ENCODE measurements around the gene CPLANE2.
"Not testable (repeated sequence)": the region's sequence is repeated elsewhere in the genome, so short reads cannot be mapped to it uniquely, and the experiment has no call there.

The CPLANE2 gene

GRCh38 chr1:16236511-16237342 is at the start of gene CPLANE2:
CPLANE2 (minus strand) TSS chr1:16237183; CDS start chr1:16236742, 441 bp downstream.
- peak in 50 of 51 donors; percentile 44 to 91 (median 80) for DNase-seq

- no peak for DNase-seq
These were observed 49.1 kb upstream of the CPLANE2 start for GRCh38 chr1:16286122-16286521.

- DNase-seq: no peak
These were observed 44.8 kb upstream of the CPLANE2 start for GRCh38 chr1:16281765-16282164.

DNA sequence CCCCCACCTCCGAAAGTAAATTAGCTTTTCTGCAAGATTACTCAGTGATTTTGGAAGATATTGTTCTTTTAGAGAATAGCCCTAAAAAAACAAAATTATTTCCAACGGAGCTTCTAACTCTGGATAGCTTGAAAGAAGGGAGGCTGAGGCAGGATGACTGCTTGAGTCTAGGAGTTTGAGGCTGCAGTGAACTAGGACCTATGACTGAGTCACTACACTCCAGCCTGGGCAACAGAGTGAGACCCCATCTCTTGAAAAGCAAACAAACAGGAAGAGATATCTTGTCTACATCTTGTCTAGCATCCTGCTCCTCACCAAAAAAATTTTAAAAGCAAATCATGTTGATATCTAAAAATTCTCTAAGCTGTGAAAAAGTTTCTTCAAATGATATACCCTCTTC is 42.2 kb upstream of the CPLANE2 start:
- DNase-seq: no peak

- no peak for DNase-seq
These were observed 39.5 kb upstream of the CPLANE2 start for GRCh38 chr1:16276302-16277030.

- DNase-seq: no peak
These were observed 38.6 kb upstream of the CPLANE2 start for GRCh38 chr1:16275591-16275990.

DNA sequence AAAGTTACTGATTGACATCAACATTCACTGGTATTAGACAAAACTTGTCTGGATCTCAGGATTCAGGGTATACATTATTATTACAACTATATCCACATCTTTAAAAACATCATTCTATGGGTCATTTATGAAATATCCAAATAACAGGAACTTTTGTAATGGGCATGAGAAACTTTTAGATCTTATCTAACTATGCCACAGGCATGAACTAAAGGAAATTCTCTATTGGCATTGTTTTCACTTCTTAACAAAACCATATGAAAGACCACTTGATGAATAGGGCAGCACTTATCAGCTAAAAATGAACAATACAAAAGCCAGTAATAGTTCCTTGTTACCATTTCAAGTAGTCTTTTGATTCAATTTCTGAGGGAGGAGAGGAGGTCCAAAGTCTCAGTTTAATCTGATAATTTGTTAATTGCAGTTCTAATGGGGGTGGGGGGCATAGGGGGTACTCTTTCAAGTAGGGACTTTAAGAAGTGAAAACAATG is 30.8 kb upstream of the CPLANE2 start:
- no peak for DNase-seq

DNA sequence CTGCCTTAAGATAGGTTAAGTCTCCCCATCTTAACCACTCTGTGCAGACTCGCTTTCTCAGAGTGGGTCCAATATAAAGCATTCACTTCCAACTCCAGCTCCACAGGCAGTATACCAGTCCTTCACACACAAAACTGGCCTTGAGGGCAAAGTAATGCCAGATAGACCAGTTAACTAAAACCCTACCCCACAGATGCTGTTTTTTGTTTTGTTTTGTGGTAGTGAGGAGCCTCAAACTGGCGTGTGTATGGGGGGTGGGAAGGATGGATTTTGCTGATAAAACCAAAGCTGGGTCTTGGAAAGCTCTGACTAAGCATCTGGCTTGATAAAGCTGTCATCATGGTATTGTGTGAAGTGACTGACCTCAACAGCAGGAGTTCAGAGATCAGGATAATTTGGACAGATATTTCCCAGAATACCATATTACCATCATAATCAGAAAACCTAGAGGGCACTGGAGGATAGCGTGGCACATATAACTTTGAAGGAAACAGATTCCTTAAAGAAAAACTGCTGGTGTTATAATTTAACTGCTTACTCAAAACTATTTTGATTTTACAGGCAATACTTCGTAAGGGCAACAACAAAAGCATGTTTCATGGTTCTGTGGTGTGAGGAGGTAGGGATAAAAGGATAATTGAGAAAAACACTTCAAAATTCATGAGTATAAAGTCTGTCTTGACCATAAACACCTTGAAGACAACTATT is 29.6 kb upstream of the CPLANE2 start:
- no peak for DNase-seq

- no peak for DNase-seq
These were observed 25.1 kb upstream of the CPLANE2 start for GRCh38 chr1:16262067-16262466.

DNA sequence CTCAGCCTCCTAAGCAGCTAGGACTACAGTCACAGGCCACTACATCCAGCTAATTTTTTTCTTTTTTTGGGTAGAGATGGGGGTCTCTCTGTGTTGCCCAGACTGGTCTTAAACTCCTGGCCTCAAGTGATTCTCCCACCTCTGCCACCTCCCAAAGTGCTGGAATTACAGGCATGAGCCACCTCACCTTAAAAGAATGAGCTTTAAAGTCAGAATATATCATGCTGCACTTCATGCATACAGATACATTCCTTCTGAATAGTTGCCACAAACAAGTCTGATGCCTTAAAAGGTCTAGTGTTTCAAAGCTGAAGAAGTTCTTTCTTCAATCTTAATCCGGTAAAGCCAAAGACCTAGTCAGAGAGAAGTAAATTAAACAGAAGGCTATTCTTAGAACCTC is 23.8 kb upstream of the CPLANE2 start:
- no peak for DNase-seq

GRCh38 chr1:16258591-16259135 is 21.7 kb upstream of the CPLANE2 start:
- DNase-seq: no peak

DNA sequence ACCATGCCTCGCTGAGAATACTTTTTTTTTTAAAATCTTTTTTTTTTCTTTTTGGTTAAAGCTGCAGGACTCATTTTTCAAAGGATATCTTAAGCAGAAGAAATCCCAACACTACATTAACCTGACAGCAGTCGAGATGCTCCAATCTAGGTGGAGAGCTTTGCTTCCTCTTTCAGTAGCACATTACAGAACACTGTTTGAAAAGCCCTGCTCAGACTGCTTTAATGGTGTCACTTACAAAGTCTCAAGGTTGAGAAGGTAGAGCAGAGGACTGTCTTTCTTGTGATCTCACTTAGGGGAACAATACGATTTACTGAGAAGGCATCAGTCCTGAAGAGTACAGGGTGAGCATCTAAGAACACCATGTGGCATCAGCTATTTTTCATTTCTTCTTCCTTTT is 21.0 kb upstream of the CPLANE2 start:
- no peak for DNase-seq

- DNase-seq: not testable (repeated sequence)
These were observed 20.6 kb upstream of the CPLANE2 start for GRCh38 chr1:16257556-16257955.

GRCh38 chr1:16256478-16256877 is 19.5 kb upstream of the CPLANE2 start:
- no peak for DNase-seq

GRCh38 chr1:16254263-16254928 is 17.4 kb upstream of the CPLANE2 start:
- no peak for DNase-seq

DNA sequence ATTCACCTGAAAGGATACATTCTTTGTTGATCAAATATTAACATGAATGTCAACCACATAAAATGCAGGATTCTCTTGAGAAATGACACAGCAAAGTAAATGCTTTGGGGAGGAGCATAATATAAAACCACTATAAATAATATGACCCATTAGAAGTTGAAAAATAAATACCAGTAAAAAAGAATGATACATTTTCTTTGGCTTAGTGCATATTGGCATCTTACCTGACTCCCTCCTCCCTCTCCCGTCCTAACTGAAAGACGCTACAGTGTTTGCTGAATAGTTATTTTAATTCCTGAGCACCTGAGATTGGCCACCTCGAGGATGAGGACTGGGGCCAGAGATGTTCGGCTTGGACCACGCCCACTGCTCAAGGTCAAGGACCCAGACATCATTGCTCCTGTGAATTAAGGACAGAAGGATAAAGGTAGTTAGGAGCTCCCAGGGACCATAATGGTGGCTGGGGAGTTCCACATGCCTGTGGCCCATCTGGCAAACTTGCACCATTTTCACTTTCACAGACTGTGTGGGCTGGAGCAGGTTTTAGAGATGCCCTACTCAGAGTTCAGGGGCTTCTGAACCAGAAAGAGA is 16.4 kb upstream of the CPLANE2 start:
- DNase-seq: no peak

- no peak for DNase-seq
These were observed 15.9 kb upstream of the CPLANE2 start for GRCh38 chr1:16252912-16253311.

DNA sequence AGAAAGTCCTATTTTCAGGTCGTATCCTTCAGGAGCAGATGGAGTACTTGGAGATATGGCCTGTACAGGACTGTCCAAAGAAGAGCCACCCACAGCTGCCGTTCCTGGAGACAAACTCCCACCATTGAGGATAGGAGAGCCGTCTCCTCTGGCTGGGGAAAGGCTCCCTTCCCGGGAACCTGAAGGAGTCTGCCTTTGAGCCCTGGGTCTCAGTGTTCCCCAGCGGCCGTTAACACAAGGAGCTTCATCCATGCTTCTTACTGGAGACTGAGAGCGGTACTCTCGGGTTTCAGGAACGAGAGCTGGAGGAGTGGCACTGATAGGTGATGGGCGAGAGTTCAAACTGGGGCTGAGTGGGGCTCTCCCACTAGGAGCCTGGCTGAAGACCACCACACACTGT is 14.4 kb upstream of the CPLANE2 start:
- DNase-seq: no peak

- DNase-seq: no peak
These were observed 13.7 kb upstream of the CPLANE2 start for GRCh38 chr1:16250524-16251251.
